B cell (primary cell): ENCODE results near the gene WIF1. TPM values are rescaled to one million over a fixed set of nuclear protein-coding genes. Genes with fewer than 3 reads are reported as not detected.

Experiments used
- ATAC-seq: fragments of 200-7000 bp; cut with Tn5 transposase; one replicate; pipeline ENCODE4 v1.10.0; 2021; ENCODE audit warnings: low read depth, mild to moderate bottlenecking, moderate number of reproducible peaks, moderate library complexity
- CTCF ChIA-PET: fragments of 350-600 bp; sonication (Branson Sonifier 250); formaldehyde crosslinking; loops from one replicate; lab custom pipeline; 2021; ENCODE audit warnings: antibody characterized with exemption, inconsistent platforms; lab: Charles Lee
- POLR2A ChIA-PET: fragments of 350-600 bp; sonication (Branson Sonifier 250); formaldehyde crosslinking; loops from one replicate; lab custom pipeline; 2021; ENCODE audit warnings: antibody characterized with exemption; lab: Charles Lee
- DNase-seq: peaks from one replicate; pipeline ENCODE4 v3.0.0; 2013
- H2AFZ ChIP-seq: 2 replicates; pipeline ENCODE4 v1.6.1; 2012; ENCODE audit warnings: mild to moderate bottlenecking, low read depth, low read length; ENCODE audit not compliant: insufficient read depth, poor library complexity, severe bottlenecking
- H3K27ac ChIP-seq, 2 donors: 1 replicate in 1 of 2; 2 replicates in 1 of 2; pipeline ENCODE4 v1.5.1; 2012 to 2013; ENCODE audit warnings: low read length in 2 of 2, mild to moderate bottlenecking in 2 of 2, moderate library complexity in 1 of 2
- H3K27me3 ChIP-seq, 4 experiments: fragments of 200-600 bp in 1 of 4; sonication (generic) in 1 of 4; replicated peaks in 1 of 4; 1 replicate in 2 of 4; 2 replicates in 2 of 4; pipeline versions ENCODE4 v1.6.1 to v1.7.0; 2013 to 2016; ENCODE audit warnings: low read length in 3 of 4, mild to moderate bottlenecking in 2 of 4, mixed read lengths in 1 of 4, moderate library complexity in 1 of 4; ENCODE audit not compliant: insufficient read depth in 4 of 4, control insufficient read depth in 3 of 4; ENCODE audit errors: control extremely low read depth in 1 of 4
- H3K36me3 ChIP-seq, 2 experiments: replicated peaks in 1 of 2; 1 replicate in 1 of 2; 2 replicates in 1 of 2; pipeline versions ENCODE4 v1.6.1 to v1.7.1; 2013; ENCODE audit warnings: low read length in 1 of 2; ENCODE audit not compliant: insufficient read depth in 2 of 2, control insufficient read depth in 1 of 2; ENCODE audit errors: control extremely low read depth in 1 of 2, extremely low read depth in 1 of 2
- H3K4me1 ChIP-seq, 2 donors: fragments of 200-600 bp in 1 of 2; sonication (generic) in 1 of 2; 1 replicate in 1 of 2; 2 replicates in 1 of 2; pipeline versions ENCODE4 v1.5.1 to v1.6.1; 2013 to 2017; ENCODE audit warnings: low read length in 2 of 2; ENCODE audit not compliant: control insufficient read depth in 2 of 2, insufficient read depth in 2 of 2
- H3K4me2 ChIP-seq: replicated peaks from 2 replicates; pipeline ENCODE3; 2012; ENCODE audit warnings: mild to moderate bottlenecking, low read depth, low read length; ENCODE audit not compliant: poor library complexity, severe bottlenecking
- H3K4me3 ChIP-seq, 5 experiments: fragments of 200-600 bp in 1 of 5; sonication (generic) in 1 of 5; 1 replicate in 3 of 5; 2 replicates in 2 of 5; pipeline versions ENCODE4 v1.5.1 to v1.7.0; 2011 to 2016; ENCODE audit warnings: low read length in 4 of 5, mild to moderate bottlenecking in 4 of 5, low read depth in 2 of 5, control low read depth in 1 of 5, moderate library complexity in 1 of 5; ENCODE audit not compliant: insufficient read depth in 1 of 5; ENCODE audit errors: control extremely low read depth in 1 of 5, extremely low read depth in 1 of 5
- H3K79me2 ChIP-seq: fragments of 200-600 bp; sonication (generic); one replicate; pipeline ENCODE4 v1.6.0; 2016; ENCODE audit warnings: low read length; ENCODE audit not compliant: control insufficient read depth, insufficient read depth
- H3K9ac ChIP-seq: fragments of 200-600 bp; sonication (generic); 2 replicates; pipeline ENCODE4 v1.6.1; 2017; ENCODE audit warnings: mild to moderate bottlenecking, low read length, moderate library complexity
- H3K9me3 ChIP-seq, 3 donors: one replicate each; pipeline versions ENCODE4 v1.6.1 to v1.7.1; 2013; ENCODE audit warnings: low read length in 2 of 3; ENCODE audit not compliant: control insufficient read depth in 2 of 3, insufficient read depth in 1 of 3; ENCODE audit errors: control extremely low read depth in 1 of 3
- H4K20me1 ChIP-seq: 2 replicates; pipeline ENCODE4 v1.6.0; 2012; ENCODE audit warnings: mild to moderate bottlenecking, low read length; ENCODE audit not compliant: insufficient read depth, control insufficient read depth, poor library complexity, severe bottlenecking
- H3K27ac Mint-ChIP-seq: one replicate; pipeline ENCODE4 v1.8.0; 2021; ENCODE audit warnings: mixed read lengths
- H3K27me3 Mint-ChIP-seq: one replicate; pipeline ENCODE4 v1.8.0; 2021; ENCODE audit warnings: mixed read lengths
- H3K4me1 Mint-ChIP-seq: one replicate; pipeline ENCODE4 v1.8.0; 2021; ENCODE audit warnings: mixed read lengths
- H3K4me3 Mint-ChIP-seq: one replicate; pipeline ENCODE4 v1.8.0; 2021; ENCODE audit warnings: mixed read lengths
- H3K9me3 Mint-ChIP-seq: one replicate; pipeline ENCODE4 v1.8.0; 2022; ENCODE audit warnings: mixed read lengths; ENCODE audit not compliant: insufficient read depth
- CTCF ChIP-seq: fragments of 200-600 bp; IDR thresholded peaks from one replicate; pipeline ENCODE4 v1.8.0; 2022; ENCODE audit warnings: antibody characterized with exemption, mild to moderate bottlenecking
- EZH2 ChIP-seq: IDR thresholded peaks from 2 replicates; pipeline ENCODE4 v1.6.1; 2012; ENCODE audit warnings: borderline replicate concordance, low read depth, mild to moderate bottlenecking, moderate library complexity, low read length; ENCODE audit not compliant: insufficient read depth, poor library complexity, severe bottlenecking
- WGBS: methylation state at CpG from one replicate; pipeline ENCODE4 v1.1.5; 2013; ENCODE audit warnings: missing lambda C conversion rate; ENCODE audit not compliant: insufficient coverage; 5-methylcytosine and 5-hydroxymethylcytosine counted together
- intact Hi-C: fragments of 100-400 bp; cut with micrococcal nuclease; formaldehyde crosslinking; loops from one replicate; pipeline ENCODE4 v1.10.0; 2022
- polyA plus RNA-seq: library from polyadenylated mRNA; depleted of rRNA; stranded (reverse); fragments of >200 nt; gene quantifications from 2 replicates; pipeline ENCODE4 v1.2.3, GENCODE V29; 2012
- total RNA-seq, 2 donors: library from RNA; stranded (reverse); fragments of 120-200 nt in 1 of 2; gene quantifications; 1 replicate in 1 of 2; 2 replicates in 1 of 2; pipeline versions ENCODE4 v1.2.3 to v1.2.4, GENCODE V29; 2013 to 2022

WIF1 gene
- total and polyA plus RNA-seq, 2 donors (not counting 1 experiment from before 2014, with no cell fraction given) = not detected

GRCh38 chr12:65121956-65122469 lies 908 bp upstream of the WIF1 start:
- TF ChIP-seq EZH2 (no peak), CTCF (no peak)
- peaks cover 0 to 48% (median 36%) of the 10 kb centered on the region in 4 experiments for H3K27me3 ChIP-seq

GRCh38 chr12:65119063-65119462 lies 2.0 kb downstream of the WIF1 start:
- no peak for ATAC-seq
- Mint-ChIP-seq H3K27ac (no peak overlapping the region), H3K9me3 (no peaks in the 10 kb centered on the region), H3K4me1 (peaks cover 15% of the 10 kb centered on the region), H3K4me3 (no peak overlapping the region), H3K27me3 (peaks cover 41% of the 10 kb centered on the region)
- no peaks in the 10 kb centered on the region for H3K79me2 ChIP-seq
- no peak overlapping the region for H3K4me2 ChIP-seq
- no peak overlapping the region for H2AFZ ChIP-seq
- no peaks in the 10 kb centered on the region for H3K36me3 ChIP-seq
- CTCF ChIA-PET = interaction anchor here (1.5 kb wide), 1 partner anchor 114 kb away, joined by 4 read pairs; no protein-coding TSS in a partner anchor
- H3K9me3 ChIP-seq = peaks cover 0 to 11% (median 1%) of the 10 kb centered on the region in 3 donors
- WGBS = no CpG with 5 or more reads among the region's 3 CpGs
- no peak overlapping the region for H3K4me3 ChIP-seq
- H3K27me3 ChIP-seq = peaks cover 0 to 29% (median 28%) of the 10 kb centered on the region in 4 experiments
- H3K27ac ChIP-seq = no peak overlapping the region
- TF ChIP-seq EZH2 (no peak), CTCF (no peak)
- no peaks in the 10 kb centered on the region for H4K20me1 ChIP-seq
- no peak for DNase-seq
- intact Hi-C loops = no loop called here
- no peak overlapping the region for H3K9ac ChIP-seq
- POLR2A ChIA-PET = no interaction called here
- H3K4me1 ChIP-seq = peaks cover 12 to 17% of the 10 kb centered on the region in 2 donors

More at GRCh38 chr12:65121956-65122469, 908 bp upstream of the WIF1 start:
- Histone ChIP-seq H2AFZ (peak overlapping the region; percentile 84), H3K4me1 (peaks cover 12 to 20% of the 10 kb centered on the region in 2 donors), H3K9me3 (peaks cover 0 to 11% (median 1%) of the 10 kb centered on the region in 3 donors), H3K9ac (no peak overlapping the region), H3K79me2 (no peaks in the 10 kb centered on the region), H3K4me2 (peak overlapping the region; percentile 98), H3K36me3 (no peaks in the 10 kb centered on the region), H3K27ac (no peak overlapping the region), H4K20me1 (no peaks in the 10 kb centered on the region), H3K4me3 (peak overlapping the region in 1 of 5 experiments; percentile 56)
- Mint-ChIP-seq H3K27me3 (peaks cover 34% of the 10 kb centered on the region), H3K27ac (no peak overlapping the region), H3K9me3 (no peaks in the 10 kb centered on the region), H3K4me3 (peak overlapping the region; percentile 74), H3K4me1 (peaks cover 15% of the 10 kb centered on the region)
- DNase-seq = no peak
- 84% methylated on average over 32 of the region's 34 CpGs for WGBS
- ATAC-seq = no peak
- intact Hi-C loops = no loop called here
- ChIA-PET POLR2A (no interaction called here), CTCF (no interaction called here)
